Panc1 (cell line): ENCODE data around the gene CALHM1.

Experiments
- POLR2AphosphoS5 ChIP-seq: IDR thresholded peaks from 2 replicates; pipeline ENCODE4 v1.6.1; 2012; ENCODE audit warnings: mild to moderate bottlenecking, low read depth, low read length, moderate library complexity
- SIN3A ChIP-seq: IDR thresholded peaks from 2 replicates; pipeline ENCODE4 v1.6.1; 2012; ENCODE audit warnings: low read depth, mild to moderate bottlenecking, low read length, moderate library complexity, borderline replicate concordance; ENCODE audit not compliant: insufficient read depth
- TCF7L2 ChIP-seq: IDR thresholded peaks from 2 replicates; pipeline ENCODE4 v1.6.1; 2011; ENCODE audit warnings: mild to moderate bottlenecking, low read depth, low read length, inconsistent platforms
- TF ChIP-seq, protein P1 (sequence below): fragments of 450-650 bp; IDR thresholded peaks from 2 replicates; pipeline ENCODE4 v1.5.1; 2017; ENCODE audit warnings: mild to moderate bottlenecking
- TF ChIP-seq, protein P2 (sequence below), 2 experiments: IDR thresholded peaks; 2 replicates each; pipeline ENCODE4 v1.6.1; 2011 to 2012; ENCODE audit warnings: low read depth in 2 of 2, control low read depth in 1 of 2, low read length in 1 of 2, mild to moderate bottlenecking in 1 of 2, moderate library complexity in 1 of 2; ENCODE audit not compliant: insufficient read depth in 1 of 2

DNA sequence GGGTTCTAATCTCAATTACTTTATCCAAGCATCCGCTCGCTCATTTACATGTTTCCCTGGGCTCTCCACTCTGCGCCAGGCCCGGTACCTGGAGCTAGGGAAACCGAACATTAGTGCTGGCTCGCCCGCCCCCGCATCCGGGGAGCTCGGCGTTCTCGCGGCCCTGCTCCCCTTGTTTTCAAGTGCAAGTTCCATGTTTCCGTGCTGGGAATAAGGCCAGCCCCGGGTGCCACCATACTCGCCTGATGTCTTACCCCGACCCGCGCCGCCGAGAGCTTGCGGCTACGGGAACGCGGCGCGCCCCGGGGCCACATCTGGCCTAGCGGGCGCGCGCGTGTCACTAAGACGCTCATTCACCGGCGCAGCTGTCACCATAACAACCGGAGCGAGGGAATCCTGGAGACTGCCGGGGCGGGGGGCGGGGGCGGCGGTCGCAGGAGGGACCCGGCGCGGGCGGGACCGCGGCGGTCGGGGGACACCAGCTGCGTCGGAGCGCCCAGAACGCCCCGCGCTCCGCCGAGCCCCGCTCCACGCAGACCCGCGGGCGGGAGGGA, 34.7 kb upstream of the CALHM1 start, which contains the start of gene NEURL1:
- TF ChIP-seq, protein P1, sequence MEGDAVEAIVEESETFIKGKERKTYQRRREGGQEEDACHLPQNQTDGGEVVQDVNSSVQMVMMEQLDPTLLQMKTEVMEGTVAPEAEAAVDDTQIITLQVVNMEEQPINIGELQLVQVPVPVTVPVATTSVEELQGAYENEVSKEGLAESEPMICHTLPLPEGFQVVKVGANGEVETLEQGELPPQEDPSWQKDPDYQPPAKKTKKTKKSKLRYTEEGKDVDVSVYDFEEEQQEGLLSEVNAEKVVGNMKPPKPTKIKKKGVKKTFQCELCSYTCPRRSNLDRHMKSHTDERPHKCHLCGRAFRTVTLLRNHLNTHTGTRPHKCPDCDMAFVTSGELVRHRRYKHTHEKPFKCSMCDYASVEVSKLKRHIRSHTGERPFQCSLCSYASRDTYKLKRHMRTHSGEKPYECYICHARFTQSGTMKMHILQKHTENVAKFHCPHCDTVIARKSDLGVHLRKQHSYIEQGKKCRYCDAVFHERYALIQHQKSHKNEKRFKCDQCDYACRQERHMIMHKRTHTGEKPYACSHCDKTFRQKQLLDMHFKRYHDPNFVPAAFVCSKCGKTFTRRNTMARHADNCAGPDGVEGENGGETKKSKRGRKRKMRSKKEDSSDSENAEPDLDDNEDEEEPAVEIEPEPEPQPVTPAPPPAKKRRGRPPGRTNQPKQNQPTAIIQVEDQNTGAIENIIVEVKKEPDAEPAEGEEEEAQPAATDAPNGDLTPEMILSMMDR, result no peak
- TF ChIP-seq, protein P2, sequence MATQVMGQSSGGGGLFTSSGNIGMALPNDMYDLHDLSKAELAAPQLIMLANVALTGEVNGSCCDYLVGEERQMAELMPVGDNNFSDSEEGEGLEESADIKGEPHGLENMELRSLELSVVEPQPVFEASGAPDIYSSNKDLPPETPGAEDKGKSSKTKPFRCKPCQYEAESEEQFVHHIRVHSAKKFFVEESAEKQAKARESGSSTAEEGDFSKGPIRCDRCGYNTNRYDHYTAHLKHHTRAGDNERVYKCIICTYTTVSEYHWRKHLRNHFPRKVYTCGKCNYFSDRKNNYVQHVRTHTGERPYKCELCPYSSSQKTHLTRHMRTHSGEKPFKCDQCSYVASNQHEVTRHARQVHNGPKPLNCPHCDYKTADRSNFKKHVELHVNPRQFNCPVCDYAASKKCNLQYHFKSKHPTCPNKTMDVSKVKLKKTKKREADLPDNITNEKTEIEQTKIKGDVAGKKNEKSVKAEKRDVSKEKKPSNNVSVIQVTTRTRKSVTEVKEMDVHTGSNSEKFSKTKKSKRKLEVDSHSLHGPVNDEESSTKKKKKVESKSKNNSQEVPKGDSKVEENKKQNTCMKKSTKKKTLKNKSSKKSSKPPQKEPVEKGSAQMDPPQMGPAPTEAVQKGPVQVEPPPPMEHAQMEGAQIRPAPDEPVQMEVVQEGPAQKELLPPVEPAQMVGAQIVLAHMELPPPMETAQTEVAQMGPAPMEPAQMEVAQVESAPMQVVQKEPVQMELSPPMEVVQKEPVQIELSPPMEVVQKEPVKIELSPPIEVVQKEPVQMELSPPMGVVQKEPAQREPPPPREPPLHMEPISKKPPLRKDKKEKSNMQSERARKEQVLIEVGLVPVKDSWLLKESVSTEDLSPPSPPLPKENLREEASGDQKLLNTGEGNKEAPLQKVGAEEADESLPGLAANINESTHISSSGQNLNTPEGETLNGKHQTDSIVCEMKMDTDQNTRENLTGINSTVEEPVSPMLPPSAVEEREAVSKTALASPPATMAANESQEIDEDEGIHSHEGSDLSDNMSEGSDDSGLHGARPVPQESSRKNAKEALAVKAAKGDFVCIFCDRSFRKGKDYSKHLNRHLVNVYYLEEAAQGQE (IDR thresholded peaks at IDR 0.05; ENCODE audit: insufficient read depth in 1 of 2, low read depth in 2 of 2, low read length in 1 of 2), result no peak
- no peak for TF ChIP-seq POLR2AphosphoS5
- no peak for TF ChIP-seq TCF7L2
- no peak for TF ChIP-seq SIN3A
